ENCODE results near the gene ZNF202.

ZNF202 gene

GRCh38 chr11:123692961-123693360, 48.5 kb downstream of the ZNF202 start:
- H3K79me1 ChIP-seq (ENCODE audit: low read length), result no peaks in the 10 kb centered on the region
- H4K8ac ChIP-seq (ENCODE audit: low read depth, low read length), result no peak overlapping the region
- no peak overlapping the region for H2AK5ac ChIP-seq (ENCODE audit: low read length)
- no peak overlapping the region for H3K9ac ChIP-seq (ENCODE audit: low read length)
- no peak overlapping the region for H2BK5ac ChIP-seq (ENCODE audit: low read depth, low read length, poor library complexity)
- no peaks in the 10 kb centered on the region for H3K79me2 ChIP-seq (ENCODE audit: control insufficient read depth, insufficient read depth, low read length, poor library complexity)
- H2BK120ac ChIP-seq (ENCODE audit: insufficient read depth, low read length, poor library complexity), result no peak overlapping the region
- no peak overlapping the region for H4K12ac ChIP-seq (ENCODE audit: low read depth, low read length)
- no peak overlapping the region for H3K23ac ChIP-seq (ENCODE audit: low read length)
- no peak overlapping the region for H3K18ac ChIP-seq (ENCODE audit: low read length)
- H3K27me3 ChIP-seq (ENCODE audit: insufficient read depth, low read length), result no peaks in the 10 kb centered on the region
- H2BK12ac ChIP-seq (ENCODE audit: low read length), result no peak overlapping the region
- no peak overlapping the region for H3K4ac ChIP-seq (ENCODE audit: low read depth, low read length)
- no peak overlapping the region for H2AFZ ChIP-seq (ENCODE audit: insufficient read depth, low read length, poor library complexity)
- no peak for DNase-seq
- H3K27ac ChIP-seq (ENCODE audit: low read depth, low read length), result no peak overlapping the region
- H4K91ac ChIP-seq (ENCODE audit: low read depth, low read length), result no peak overlapping the region
- H3K36me3 ChIP-seq (ENCODE audit: control insufficient read depth in 1 of 2, insufficient read depth in 2 of 2, low read length in 2 of 2), result no peaks in the 10 kb centered on the region
- H3K9me3 ChIP-seq (ENCODE audit: insufficient read depth, low read depth, low read length), result no peaks in the 10 kb centered on the region
- no peak overlapping the region for H3K14ac ChIP-seq (ENCODE audit: low read length)
- no peak overlapping the region for H3K4me3 ChIP-seq (ENCODE audit: low read depth, low read length)
- no peak overlapping the region for H3K4me2 ChIP-seq (ENCODE audit: low read length)
- H3K4me1 ChIP-seq (ENCODE audit: control insufficient read depth in 1 of 2, insufficient read depth in 2 of 2, low read length in 2 of 2), result no peaks in the 10 kb centered on the region

- no CpG with 5 or more reads among the region's 3 CpGs for WGBS (ENCODE audit: extremely low coverage, insufficient coverage, insufficient read length)
- no peak overlapping the region for H2AFZ ChIP-seq (ENCODE audit: insufficient read depth, low read length, poor library complexity)
- H2BK12ac ChIP-seq (ENCODE audit: low read length), result no peak overlapping the region
- H3K23ac ChIP-seq (ENCODE audit: low read length), result no peak overlapping the region
- H2AK5ac ChIP-seq (ENCODE audit: low read length), result no peak overlapping the region
- no peak overlapping the region for H3K4me2 ChIP-seq (ENCODE audit: low read length)
- H3K9me3 ChIP-seq (ENCODE audit: insufficient read depth, low read depth, low read length), result no peaks in the 10 kb centered on the region
- no peaks in the 10 kb centered on the region for H3K4me1 ChIP-seq (ENCODE audit: control insufficient read depth in 1 of 2, insufficient read depth in 2 of 2, low read length in 2 of 2)
- no peaks in the 10 kb centered on the region for H3K79me2 ChIP-seq (ENCODE audit: control insufficient read depth, insufficient read depth, low read length, poor library complexity)
- H3K4ac ChIP-seq (ENCODE audit: low read depth, low read length), result no peak overlapping the region
- no peaks in the 10 kb centered on the region for H3K36me3 ChIP-seq (ENCODE audit: control insufficient read depth in 1 of 2, insufficient read depth in 2 of 2, low read length in 2 of 2)
- no peak overlapping the region for H4K12ac ChIP-seq (ENCODE audit: low read depth, low read length)
- peak in 1 of 2 donors; percentile 25 for DNase-seq
- H3K27me3 ChIP-seq (ENCODE audit: insufficient read depth, low read length), result no peaks in the 10 kb centered on the region
- no peak overlapping the region for H3K4me3 ChIP-seq (ENCODE audit: low read depth, low read length)
- no peak overlapping the region for H3K9ac ChIP-seq (ENCODE audit: low read length)
- H2BK5ac ChIP-seq (ENCODE audit: low read depth, low read length, poor library complexity), result no peak overlapping the region
- no peak overlapping the region for H3K14ac ChIP-seq (ENCODE audit: low read length)
- no peak overlapping the region for H4K91ac ChIP-seq (ENCODE audit: low read depth, low read length)
- no peak overlapping the region for H2BK120ac ChIP-seq (ENCODE audit: insufficient read depth, low read length, poor library complexity)
- H3K79me1 ChIP-seq (ENCODE audit: low read length), result no peaks in the 10 kb centered on the region
- H3K27ac ChIP-seq (ENCODE audit: low read depth, low read length), result no peak overlapping the region
- H4K8ac ChIP-seq (ENCODE audit: low read depth, low read length), result no peak overlapping the region
- H3K18ac ChIP-seq (ENCODE audit: low read length), result no peak overlapping the region
Measured at GRCh38 chr11:123690485-123690884, 51.0 kb downstream of the ZNF202 start.

DNA sequence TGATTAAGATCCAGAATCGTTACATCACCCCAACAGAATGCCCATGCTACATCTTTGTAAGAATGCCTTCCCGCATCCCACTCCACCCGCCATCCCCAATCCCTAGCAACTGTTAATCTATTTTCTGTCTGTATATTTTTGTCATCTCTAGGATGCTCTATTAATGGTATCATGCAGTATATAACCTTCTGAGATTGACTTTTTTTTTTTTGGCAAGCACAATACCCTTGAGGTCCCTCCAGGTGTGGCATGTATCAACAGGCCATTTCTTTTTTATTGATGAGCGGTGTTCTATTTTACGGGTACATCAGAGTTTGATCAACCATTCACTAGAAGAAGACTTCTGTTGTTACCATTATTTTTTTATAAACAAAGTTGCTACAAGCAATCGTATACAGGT, 56.9 kb downstream of the ZNF202 start:
- H4K8ac ChIP-seq (ENCODE audit: low read depth, low read length), result no peak overlapping the region

DNA sequence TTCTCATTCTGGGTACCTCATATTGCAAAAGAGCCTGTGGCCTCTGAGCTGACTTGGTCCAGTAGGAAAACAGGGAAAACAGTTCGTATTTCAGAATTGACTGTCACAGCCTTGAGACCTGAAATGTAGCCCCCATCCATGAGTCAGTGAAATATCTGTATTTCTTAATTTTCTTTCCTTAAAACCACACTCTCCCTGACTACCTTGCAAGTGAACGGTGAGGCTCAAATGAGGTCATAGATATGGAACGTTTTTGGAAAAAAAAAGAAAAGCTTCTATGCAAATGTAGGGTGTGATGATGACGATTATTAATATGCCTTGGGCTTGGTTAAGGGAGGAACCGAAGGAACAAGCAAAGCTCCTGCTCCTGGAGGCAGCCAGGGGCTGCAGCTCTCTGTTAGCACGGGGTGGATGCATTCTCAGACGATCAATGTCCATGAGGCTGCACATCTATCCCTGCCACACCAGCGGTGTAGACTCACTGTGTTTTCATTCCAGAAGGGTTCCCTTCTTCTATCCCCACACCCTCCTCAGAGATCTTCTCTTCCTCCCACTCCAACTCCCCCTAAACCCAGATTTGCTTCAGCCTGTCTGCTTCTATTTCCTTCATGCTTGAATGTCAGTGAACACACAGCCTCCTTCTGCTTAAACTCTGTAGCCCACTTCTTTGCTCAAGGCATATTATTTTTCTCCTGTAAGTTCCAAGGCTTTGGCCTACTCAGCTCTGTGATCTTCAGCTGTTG, 57.9 kb downstream of the ZNF202 start:
- Histone ChIP-seq H3K18ac (ENCODE audit: low read length) (no peak overlapping the region), H4K12ac (ENCODE audit: low read depth, low read length) (no peak overlapping the region), H3K9me3 (ENCODE audit: insufficient read depth, low read depth, low read length) (no peaks in the 10 kb centered on the region), H4K8ac (ENCODE audit: low read depth, low read length) (no peak overlapping the region), H3K36me3 (ENCODE audit: control insufficient read depth in 1 of 2, insufficient read depth in 2 of 2, low read length in 2 of 2) (no peaks in the 10 kb centered on the region), H2BK5ac (ENCODE audit: low read depth, low read length, poor library complexity) (no peak overlapping the region), H3K79me2 (ENCODE audit: control insufficient read depth, insufficient read depth, low read length, poor library complexity) (no peaks in the 10 kb centered on the region), H2AFZ (ENCODE audit: insufficient read depth, low read length, poor library complexity) (no peak overlapping the region), H4K91ac (ENCODE audit: low read depth, low read length) (no peak overlapping the region), H3K27me3 (ENCODE audit: insufficient read depth, low read length) (no peaks in the 10 kb centered on the region), H2AK5ac (ENCODE audit: low read length) (no peak overlapping the region), H2BK12ac (ENCODE audit: low read length) (no peak overlapping the region), H3K4me3 (ENCODE audit: low read depth, low read length) (no peak overlapping the region), H3K14ac (ENCODE audit: low read length) (no peak overlapping the region), H3K9ac (ENCODE audit: low read length) (no peak overlapping the region), H2BK120ac (ENCODE audit: insufficient read depth, low read length, poor library complexity) (no peak overlapping the region), H3K23ac (ENCODE audit: low read length) (no peak overlapping the region), H3K4me2 (ENCODE audit: low read length) (no peak overlapping the region), H3K79me1 (ENCODE audit: low read length) (no peaks in the 10 kb centered on the region), H3K27ac (ENCODE audit: low read depth, low read length) (no peak overlapping the region), H3K4me1 (ENCODE audit: control insufficient read depth in 1 of 2, insufficient read depth in 2 of 2, low read length in 2 of 2) (no peaks in the 10 kb centered on the region), H3K4ac (ENCODE audit: low read depth, low read length) (no peak overlapping the region)
- WGBS (ENCODE audit: extremely low coverage, insufficient coverage, insufficient read length), result no CpG with 5 or more reads among the region's 8 CpGs
- no peak for DNase-seq

More for the DNA sequence above, 56.9 kb downstream of the ZNF202 start:
- H2AFZ ChIP-seq (ENCODE audit: insufficient read depth, low read length, poor library complexity), result no peak overlapping the region
- no peaks in the 10 kb centered on the region for H3K27me3 ChIP-seq (ENCODE audit: insufficient read depth, low read length)
- H3K18ac ChIP-seq (ENCODE audit: low read length), result no peak overlapping the region
- H3K4ac ChIP-seq (ENCODE audit: low read depth, low read length), result no peak overlapping the region
- no peaks in the 10 kb centered on the region for H3K4me1 ChIP-seq (ENCODE audit: control insufficient read depth in 1 of 2, insufficient read depth in 2 of 2, low read length in 2 of 2)
- no peak overlapping the region for H4K91ac ChIP-seq (ENCODE audit: low read depth, low read length)
- no peaks in the 10 kb centered on the region for H3K79me1 ChIP-seq (ENCODE audit: low read length)
- H3K4me3 ChIP-seq (ENCODE audit: low read depth, low read length), result no peak overlapping the region
- H3K23ac ChIP-seq (ENCODE audit: low read length), result no peak overlapping the region
- no peak overlapping the region for H2AK5ac ChIP-seq (ENCODE audit: low read length)
- no peaks in the 10 kb centered on the region for H3K9me3 ChIP-seq (ENCODE audit: insufficient read depth, low read depth, low read length)
- no peak overlapping the region for H2BK5ac ChIP-seq (ENCODE audit: low read depth, low read length, poor library complexity)
- H4K12ac ChIP-seq (ENCODE audit: low read depth, low read length), result no peak overlapping the region
- H3K79me2 ChIP-seq (ENCODE audit: control insufficient read depth, insufficient read depth, low read length, poor library complexity), result no peaks in the 10 kb centered on the region
- H3K9ac ChIP-seq (ENCODE audit: low read length), result no peak overlapping the region
- no peak for DNase-seq
- H2BK120ac ChIP-seq (ENCODE audit: insufficient read depth, low read length, poor library complexity), result no peak overlapping the region
- H2BK12ac ChIP-seq (ENCODE audit: low read length), result no peak overlapping the region
- no peak overlapping the region for H3K4me2 ChIP-seq (ENCODE audit: low read length)
- no peak overlapping the region for H3K27ac ChIP-seq (ENCODE audit: low read depth, low read length)
- H3K36me3 ChIP-seq (ENCODE audit: control insufficient read depth in 1 of 2, insufficient read depth in 2 of 2, low read length in 2 of 2), result no peaks in the 10 kb centered on the region
- no CpG with 5 or more reads among the region's 6 CpGs for WGBS (ENCODE audit: extremely low coverage, insufficient coverage, insufficient read length)
- H3K14ac ChIP-seq (ENCODE audit: low read length), result no peak overlapping the region

All from trophoblast cell (in vitro differentiated cells and primary cell).